HG03159 (cell line): ENCODE data around the gene DRC1.

Source experiments
- ATAC-seq: cut with Tn5 transposase; IDR thresholded peaks from one replicate; pipeline ENCODE4 v1.9.1; 2021; ENCODE audit warnings: mild to moderate bottlenecking, moderate library complexity; ENCODE audit not compliant: unreplicated experiment

Gene DRC1

GRCh38 chr2:26475832-26476501 lies 74.2 kb downstream of the DRC1 start:
- no peak for ATAC-seq

GRCh38 chr2:26477126-26477910 lies 75.6 kb downstream of the DRC1 start:
- ATAC-seq: no peak

- no peak for ATAC-seq
Measured at GRCh38 chr2:26477911-26478253, 76.2 kb downstream of the DRC1 start, which contains the start of gene OTOF. TSS of gene OTOF (minus strand) at chr2:26478124.

GRCh38 chr2:26478366-26478765 lies 76.6 kb downstream of the DRC1 start:
- ATAC-seq: no peak

GRCh38 chr2:26479131-26479788 lies 77.5 kb downstream of the DRC1 start:
- ATAC-seq: no peak

GRCh38 chr2:26479789-26480565 lies 78.3 kb downstream of the DRC1 start:
- no peak for ATAC-seq

- no peak for ATAC-seq
Measured at GRCh38 chr2:26480566-26481423, 79.1 kb downstream of the DRC1 start.

- no peak for ATAC-seq
Measured at GRCh38 chr2:26481706-26482105, 80.0 kb downstream of the DRC1 start.

- no peak for ATAC-seq
Measured at GRCh38 chr2:26482211-26483026, 80.7 kb downstream of the DRC1 start.

GRCh38 chr2:26483027-26483326 lies 81.3 kb downstream of the DRC1 start:
- no peak for ATAC-seq

- ATAC-seq: no peak
Measured at GRCh38 chr2:26483516-26483915, 81.8 kb downstream of the DRC1 start.

- no peak for ATAC-seq
Measured at GRCh38 chr2:26483957-26484565, 82.3 kb downstream of the DRC1 start.

- ATAC-seq: no peak
Measured at GRCh38 chr2:26484579-26484978, 82.9 kb downstream of the DRC1 start.

- ATAC-seq: no peak
Measured at GRCh38 chr2:26485099-26485498, 83.4 kb downstream of the DRC1 start.

GRCh38 chr2:26485725-26486418 lies 84.2 kb downstream of the DRC1 start:
- no peak for ATAC-seq

- ATAC-seq: no peak
Measured at GRCh38 chr2:26486789-26487188, 85.1 kb downstream of the DRC1 start.

GRCh38 chr2:26487192-26487591 lies 85.5 kb downstream of the DRC1 start:
- ATAC-seq: no peak

GRCh38 chr2:26488463-26489212 lies 86.9 kb downstream of the DRC1 start:
- no peak for ATAC-seq
